Stimulated activated CD8-positive, alpha-beta memory T cell treated with anti-CD3 and anti-CD28 coated beads, Interleukin-7, amount 100 ng/mL, for 24 hours (primary cell): ENCODE results near the gene SMCO3.
"Not testable (repeated sequence)": the region's sequence is repeated elsewhere in the genome, so short reads cannot be mapped to it uniquely, and the experiment has no call there.

Experiments used
- DNase-seq: peaks from one replicate; pipeline ENCODE4 v3.0.0-alpha.2; 2020; ENCODE audit warnings: low read depth

SMCO3 gene

GRCh38 chr12:14774906-14775635 is 38.9 kb downstream of the SMCO3 start:
- no peak for DNase-seq

GRCh38 chr12:14774074-14774905 is 39.7 kb downstream of the SMCO3 start:
- DNase-seq = peak; percentile 65

GRCh38 chr12:14773685-14774073 is 40.3 kb downstream of the SMCO3 start:
- no peak for DNase-seq

- DNase-seq = no peak
Measured at GRCh38 chr12:14772946-14773345, 41.0 kb downstream of the SMCO3 start.

- no peak for DNase-seq
Measured at GRCh38 chr12:14771651-14772137, 42.3 kb downstream of the SMCO3 start.

- DNase-seq = peak; percentile 88
Measured at GRCh38 chr12:14770496-14771461, 43.2 kb downstream of the SMCO3 start.

- DNase-seq = peak; percentile 72
Measured at GRCh38 chr12:14769969-14770495, 44.0 kb downstream of the SMCO3 start.

- no peak for DNase-seq
Measured at GRCh38 chr12:14769466-14769968, 44.5 kb downstream of the SMCO3 start.

GRCh38 chr12:14768823-14769405 is 45.1 kb downstream of the SMCO3 start:
- no peak for DNase-seq

- DNase-seq = no peak
Measured at GRCh38 chr12:14767617-14768016, 46.4 kb downstream of the SMCO3 start.

GRCh38 chr12:14766649-14767215 is 47.2 kb downstream of the SMCO3 start:
- no peak for DNase-seq

- not testable (repeated sequence) for DNase-seq
Measured at GRCh38 chr12:14766020-14766419, 48.0 kb downstream of the SMCO3 start.

- DNase-seq = no peak
Measured at GRCh38 chr12:14765398-14765797, 48.6 kb downstream of the SMCO3 start.

- not testable (repeated sequence) for DNase-seq
Measured at GRCh38 chr12:14759711-14760280, 54.2 kb downstream of the SMCO3 start.

- no peak for DNase-seq
Measured at GRCh38 chr12:14756334-14757143, 57.4 kb downstream of the SMCO3 start.
